Activated CD4-positive, alpha-beta T cell treated with anti-CD3 and anti-CD28 coated beads, Interleukin-2, amount 50 U/mL, for 1 hour (primary cell): ENCODE measurements around the gene KL.

ENCODE experiments used
- DNase-seq: peaks from one replicate; pipeline ENCODE4 v3.0.0-alpha.2; 2020

KL gene

DNA sequence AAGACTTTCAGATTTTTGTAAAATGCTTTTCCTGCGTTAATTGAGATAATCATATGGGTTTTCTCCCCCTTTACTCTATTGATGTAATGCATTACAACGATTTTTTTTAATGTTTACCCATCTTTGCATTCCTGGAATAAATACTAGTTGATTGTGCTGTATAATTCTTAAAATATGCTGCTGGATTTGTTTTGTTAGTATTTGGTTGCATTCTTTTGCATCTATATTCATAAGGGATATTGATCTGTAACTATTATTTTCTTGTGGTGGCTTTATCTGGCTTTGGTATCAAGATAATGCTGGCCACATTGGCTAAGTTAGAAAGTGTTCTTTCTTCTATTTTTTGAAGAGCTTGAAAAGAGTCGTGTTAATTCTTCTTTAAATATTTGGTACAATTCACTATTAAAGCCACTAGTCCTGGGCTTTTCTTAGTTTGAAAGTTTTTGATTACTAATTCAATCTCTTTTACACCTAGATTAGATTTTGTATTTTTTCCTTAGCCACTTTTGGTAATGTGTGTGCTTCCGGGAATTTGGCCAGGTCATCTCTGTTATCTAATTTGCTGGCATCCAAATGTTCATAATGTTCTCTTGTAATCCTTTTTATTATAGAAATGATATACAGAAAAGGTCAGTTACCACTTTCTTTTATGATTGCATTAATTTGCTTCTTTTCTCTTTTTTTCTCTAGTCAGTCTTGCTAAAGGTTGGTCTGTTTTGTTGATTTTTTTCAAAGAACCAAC lies 29.8 kb downstream of the KL start:
- no peak for DNase-seq

DNA sequence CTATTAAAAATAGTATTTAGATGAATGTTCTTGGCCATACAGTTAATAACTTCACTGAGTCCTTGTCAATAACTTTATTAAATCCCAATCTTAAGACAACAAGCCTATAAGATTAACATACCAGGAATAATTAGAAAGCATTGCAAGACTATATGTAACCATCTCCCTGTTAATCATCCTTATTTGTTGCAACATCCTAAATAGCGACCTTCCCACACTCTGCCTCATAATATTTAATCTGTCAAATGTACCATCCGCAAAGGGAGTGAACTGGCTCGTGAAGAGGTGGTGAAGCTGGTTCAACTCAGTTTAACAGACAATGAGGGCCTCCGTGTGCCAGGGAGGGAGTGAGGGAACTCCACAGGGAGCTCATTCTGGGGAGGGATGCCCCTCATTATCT lies 33.9 kb downstream of the KL start:
- DNase-seq, result no peak

DNA sequence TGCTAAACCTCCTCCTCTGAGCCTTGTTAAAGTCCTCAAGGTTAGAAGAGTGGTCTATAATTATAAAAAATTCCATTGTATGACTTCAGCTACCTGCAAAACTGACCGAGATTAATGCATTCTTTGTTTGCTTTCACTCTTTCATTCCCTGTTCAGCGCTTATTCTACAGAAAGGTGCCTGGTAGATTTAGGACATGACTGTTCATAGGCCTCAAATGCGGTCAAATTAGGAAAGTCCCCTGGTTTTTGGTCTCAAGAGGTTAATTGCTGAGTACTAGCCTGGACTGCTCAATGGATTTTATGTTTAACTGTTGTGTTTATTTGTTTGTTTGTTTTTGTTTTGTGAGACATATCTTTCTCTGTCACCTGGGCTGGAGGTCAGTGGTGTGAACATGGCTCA lies 35.4 kb downstream of the KL start:
- no peak for DNase-seq

DNA sequence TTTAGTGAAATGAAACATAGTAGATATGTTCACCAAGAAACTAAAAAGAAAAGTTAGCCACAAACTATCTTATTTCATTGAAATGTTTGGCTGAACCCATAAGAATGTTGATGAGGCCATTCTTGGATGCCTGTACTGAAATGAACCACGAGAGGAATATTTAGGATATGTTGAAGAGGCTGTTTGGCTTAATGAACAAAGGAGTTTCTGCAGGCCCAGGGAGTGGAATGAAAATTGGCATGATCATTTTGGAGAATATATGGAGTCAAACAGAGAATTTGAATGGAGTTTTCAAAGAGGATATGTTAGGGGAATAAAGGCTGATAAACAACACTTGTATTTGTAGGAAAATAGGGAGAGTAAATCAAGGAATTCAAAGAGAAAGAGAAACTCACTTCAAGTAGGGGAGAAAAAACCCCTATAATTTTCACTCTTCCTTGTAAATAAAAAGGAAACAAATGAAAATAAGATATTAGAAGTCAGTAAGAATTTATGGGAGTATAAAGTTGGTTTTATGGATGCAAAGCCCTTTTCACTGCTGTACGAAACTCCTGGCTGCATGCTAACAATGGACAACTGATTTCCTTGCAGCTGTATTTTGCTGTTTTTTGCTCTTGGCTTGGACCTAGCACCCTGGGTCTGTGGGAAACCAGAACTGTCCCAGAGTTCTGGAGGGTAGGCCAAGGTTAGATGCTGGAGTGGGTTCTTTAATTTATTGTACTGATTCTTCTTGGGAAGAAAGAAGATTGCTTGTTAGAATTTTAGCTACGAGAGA lies 36.5 kb downstream of the KL start:
- DNase-seq, result no peak

DNA sequence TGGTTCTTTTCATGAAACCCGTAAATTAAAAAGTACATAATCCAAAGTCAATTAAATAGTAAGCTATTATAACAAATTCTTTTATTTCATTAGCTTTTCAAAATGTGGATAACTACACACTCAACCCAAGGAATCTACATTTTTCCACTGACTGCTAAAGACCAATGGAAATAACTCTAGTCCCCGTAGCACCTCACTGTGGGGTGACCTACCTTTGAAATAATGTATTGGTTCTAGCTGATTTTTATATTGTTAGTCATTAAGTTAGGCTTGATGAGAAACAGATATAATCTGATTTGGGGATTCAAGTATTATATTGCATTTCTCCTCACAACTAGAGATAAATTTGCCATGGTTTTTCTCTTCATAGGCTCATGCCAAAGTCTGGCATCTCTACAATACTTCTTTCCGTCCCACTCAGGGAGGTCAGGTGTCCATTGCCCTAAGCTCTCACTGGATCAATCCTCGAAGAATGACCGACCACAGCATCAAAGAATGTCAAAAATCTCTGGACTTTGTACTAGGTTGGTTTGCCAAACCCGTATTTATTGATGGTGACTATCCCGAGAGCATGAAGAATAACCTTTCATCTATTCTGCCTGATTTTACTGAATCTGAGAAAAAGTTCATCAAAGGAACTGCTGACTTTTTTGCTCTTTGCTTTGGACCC lies 37.3 kb downstream of the KL start:
- no peak for DNase-seq

DNA sequence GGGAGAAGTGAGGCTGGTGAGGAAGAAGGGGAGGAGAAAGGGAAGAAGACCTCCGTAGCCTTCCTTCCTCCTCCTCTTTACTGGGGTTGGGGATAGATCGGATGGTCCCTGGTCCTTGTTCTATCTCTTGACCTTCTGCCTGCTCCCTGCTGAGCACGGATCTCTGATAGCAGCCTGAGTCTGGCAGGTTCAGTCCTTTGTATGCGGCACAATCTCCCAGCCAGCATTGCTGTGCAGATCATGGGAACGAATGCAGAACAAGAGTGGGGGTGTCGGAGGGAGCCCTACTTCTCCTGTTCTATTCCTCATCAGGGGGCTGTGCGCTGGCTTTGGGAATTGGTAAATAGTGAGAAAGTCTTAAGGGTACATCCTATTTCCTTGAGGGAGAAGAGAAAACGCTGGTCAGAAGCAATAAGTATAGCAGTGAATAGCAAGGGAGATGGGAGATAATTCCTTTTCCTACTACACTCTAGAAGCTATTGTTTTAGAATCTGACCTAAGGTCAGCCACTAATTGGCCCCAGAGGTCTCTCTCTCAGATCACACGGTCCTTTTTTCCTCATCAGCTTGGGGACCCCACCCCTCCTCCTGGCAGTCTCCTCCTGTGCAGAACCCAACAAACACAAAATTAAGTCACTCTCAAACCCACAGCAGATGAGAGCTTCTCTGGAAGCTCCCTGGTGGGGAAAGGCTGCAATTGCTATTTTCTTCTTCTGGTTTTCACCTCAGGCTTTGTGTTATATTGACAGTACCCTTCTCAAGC lies 41.0 kb downstream of the KL start:
- DNase-seq, result no peak

DNA sequence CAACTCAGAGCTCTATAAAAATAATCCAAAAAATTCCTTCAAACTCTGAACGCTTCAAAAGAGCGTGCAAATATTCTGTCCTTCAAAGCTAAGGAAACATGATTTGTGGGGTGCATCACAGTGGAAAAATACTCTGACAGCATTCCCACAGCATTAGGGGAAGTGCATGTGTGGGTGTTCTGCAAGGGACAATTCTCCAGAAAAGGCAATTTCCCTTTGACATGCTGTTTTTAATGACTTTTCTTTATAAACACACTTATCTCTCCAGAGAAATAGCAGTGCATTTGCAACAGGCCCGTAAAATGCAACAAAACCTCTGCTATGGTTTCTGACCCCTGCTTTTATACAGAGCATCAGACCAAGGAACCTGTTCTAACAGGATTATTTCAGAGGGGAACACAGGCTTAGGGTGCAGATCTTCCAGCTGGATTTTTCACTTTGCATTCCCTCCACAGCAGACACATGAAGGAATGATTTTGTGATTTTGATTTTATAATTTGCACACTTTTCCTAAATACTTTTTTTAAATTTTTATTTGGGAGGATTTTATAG lies 42.6 kb downstream of the KL start:
- DNase-seq, result no peak

DNA sequence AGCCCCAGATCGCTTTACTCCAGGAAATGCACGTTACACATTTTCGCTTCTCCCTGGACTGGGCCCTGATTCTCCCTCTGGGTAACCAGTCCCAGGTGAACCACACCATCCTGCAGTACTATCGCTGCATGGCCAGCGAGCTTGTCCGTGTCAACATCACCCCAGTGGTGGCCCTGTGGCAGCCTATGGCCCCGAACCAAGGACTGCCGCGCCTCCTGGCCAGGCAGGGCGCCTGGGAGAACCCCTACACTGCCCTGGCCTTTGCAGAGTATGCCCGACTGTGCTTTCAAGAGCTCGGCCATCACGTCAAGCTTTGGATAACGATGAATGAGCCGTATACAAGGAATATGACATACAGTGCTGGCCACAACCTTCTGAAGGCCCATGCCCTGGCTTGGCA lies 44.6 kb downstream of the KL start:
- DNase-seq, result no peak

DNA sequence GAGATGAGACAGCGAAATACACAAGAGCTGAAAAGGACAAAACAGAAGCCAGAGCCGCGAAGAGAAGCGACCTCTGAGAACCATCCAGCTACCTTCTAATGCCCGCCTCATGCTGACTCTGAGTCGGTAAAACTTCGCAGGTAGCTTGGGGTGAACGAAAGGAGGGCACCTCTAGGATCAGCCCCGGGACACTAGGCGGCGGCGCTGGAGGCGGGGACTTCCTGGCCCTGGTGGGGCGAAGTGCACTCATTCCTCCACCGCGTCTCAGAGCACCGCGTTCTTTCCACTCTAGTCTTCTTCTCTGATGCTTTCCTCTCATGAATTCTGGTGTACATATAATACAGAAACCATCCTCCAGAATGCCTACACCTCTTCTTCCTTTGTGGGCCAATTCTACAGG lies 50.1 kb downstream of the KL start:
- no peak for DNase-seq

DNA sequence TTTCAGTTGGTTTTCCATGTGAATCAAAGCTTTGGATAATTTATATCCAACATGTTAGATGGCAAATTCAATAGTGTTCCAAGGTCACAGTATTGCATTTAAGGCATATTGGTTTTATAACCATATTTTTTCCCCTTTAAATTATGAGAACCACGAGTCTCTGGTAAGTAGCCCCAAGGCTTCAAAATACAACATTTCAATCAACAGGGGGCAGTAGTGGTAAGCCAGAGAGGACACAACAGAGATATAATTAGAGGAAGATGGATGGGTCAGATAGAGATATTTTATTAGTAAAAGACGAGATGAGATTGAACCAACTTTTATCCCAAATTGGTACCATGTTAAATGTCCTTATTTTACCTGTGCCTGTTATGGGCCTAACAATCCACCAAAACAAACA lies 53.1 kb downstream of the KL start:
- DNase-seq, result no peak

DNA sequence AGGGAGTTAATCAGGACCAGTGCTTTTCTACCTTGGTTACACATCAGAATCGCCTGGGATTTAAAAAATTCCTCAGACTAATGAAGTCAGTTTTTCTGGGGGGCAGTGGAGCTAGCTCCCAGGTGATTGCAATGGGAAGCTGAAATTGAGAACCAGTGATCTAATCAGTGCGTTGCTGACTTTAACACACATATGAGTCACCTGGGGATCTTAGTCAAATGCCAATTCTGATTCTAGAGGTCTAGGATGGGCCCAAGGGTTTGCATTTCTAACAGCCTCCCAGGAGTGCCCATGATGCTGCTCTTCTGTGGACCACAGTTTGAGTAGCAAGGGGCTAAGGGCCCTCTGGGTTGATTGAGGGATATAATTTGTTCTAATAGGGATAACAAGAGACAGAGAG lies 54.5 kb downstream of the KL start:
- no peak for DNase-seq

DNA sequence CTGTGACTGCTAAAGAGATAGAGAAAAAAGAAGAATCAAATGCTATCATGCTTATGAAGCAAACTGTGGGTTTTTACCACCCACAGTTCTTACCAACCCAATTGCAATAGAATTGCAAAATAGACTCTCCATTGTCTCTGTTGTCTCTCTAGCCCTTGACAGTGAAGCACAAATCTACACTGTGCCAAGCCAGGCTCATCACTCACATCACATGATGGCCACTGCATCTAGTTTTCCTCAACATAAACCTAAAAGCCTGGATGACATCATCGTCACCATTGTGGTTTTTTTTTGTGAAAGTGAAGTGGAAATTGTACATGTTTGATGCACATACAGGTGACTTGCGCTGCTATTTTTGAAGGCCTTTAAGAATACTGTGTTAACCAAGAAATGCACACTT lies 56.1 kb downstream of the KL start:
- DNase-seq, result no peak

DNA sequence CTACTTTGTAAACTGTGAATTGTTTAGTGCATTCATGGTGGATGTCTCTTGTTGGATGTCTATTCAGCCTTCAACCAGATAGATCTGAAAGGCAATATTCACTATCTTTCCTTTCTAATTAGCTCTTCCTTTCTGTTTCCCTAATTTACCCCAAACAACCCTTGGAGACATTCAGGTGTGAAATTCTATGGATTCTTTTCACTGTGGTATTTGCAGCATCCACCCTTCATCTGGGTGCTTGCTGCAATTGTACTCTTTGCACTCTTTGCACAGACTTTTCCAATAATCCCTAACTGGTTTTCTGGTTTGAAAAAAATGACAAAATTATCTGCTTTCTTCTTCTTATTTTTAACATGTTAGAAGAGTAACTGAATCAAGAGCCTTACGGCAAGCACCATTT lies 56.5 kb downstream of the KL start:
- DNase-seq, result no peak

DNA sequence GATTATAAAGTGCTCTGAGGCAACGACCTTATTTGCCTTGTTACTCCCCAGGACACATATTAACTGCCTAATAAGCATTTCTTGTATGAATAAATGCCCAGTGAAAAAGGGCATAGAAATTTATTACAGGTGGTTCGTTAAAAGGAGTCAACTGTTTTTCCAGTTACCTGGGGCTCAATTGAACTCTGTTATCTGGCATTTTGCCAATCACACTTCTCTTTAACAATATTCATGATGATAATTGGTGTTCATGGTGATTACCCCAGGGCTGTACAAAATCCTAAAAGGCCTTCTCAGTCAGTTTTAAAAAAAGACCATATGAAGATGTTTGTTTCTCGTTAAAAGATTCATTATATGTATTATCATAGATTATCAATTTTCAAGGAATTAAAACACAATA lies 57.1 kb downstream of the KL start:
- DNase-seq, result no peak

DNA sequence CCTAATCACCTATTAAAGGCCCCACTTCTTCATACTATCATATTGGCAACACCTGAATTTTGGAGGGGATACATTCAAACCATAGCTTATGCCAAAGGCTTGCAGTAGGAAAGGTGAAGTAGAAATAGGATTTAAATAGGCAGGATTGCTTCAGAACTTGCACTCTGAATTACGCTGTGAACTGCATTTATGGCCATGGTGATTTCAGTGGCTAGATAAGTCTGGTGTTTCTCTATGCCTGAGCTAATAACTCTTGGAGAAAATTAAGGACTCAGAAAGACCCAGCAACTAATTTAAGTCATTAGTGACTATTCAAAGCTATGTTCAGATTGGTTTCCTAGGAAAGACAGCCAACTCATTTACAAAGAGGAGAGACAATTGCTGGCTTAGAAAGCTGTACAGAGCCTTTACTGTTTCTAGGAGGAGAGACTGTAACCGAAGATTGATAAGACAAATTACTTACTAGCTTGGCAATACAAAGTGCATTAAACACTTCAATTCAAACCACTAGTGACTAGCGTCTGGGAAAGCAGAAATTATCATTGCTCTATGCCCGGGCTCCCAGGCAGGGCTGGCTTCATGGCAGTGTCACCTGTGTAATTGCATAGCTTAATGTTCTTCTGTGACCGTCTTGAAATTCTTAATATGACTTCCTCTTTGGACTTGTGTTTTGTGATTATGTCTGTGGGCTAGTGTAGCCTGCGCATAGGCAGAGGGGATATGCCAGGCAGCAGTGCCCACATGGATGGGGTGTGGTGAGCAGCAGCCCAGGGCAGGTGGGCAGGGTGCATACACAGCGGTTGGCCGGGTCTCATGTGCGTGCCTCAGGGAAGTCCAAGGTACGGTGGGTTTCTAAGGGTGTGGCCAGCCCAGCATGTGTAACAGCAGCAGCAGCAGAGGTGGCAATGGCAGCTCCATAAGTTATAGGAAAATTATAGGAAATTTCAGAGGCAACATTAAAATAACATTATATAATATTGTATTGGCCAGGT lies 60.1 kb downstream of the KL start:
- no peak for DNase-seq

DNA sequence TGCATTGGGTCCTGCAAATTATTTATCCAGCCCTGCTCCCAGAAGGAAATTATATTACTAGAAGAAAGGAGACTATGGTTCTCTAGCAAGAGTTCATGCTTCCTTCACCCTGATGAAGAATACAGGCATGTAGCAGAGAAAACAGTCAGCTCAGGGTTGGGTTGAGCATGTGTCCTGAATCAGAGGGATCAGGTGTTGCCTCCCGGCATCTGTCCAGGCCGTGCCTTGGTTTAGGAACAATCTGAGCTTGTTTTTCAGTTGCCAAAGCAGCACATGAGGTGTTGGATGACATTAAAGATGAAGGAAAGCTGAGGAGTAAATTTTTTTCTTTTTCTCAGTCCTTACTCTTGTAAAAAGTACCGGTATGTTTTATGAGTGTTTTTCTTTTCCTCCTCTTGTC lies 62.0 kb downstream of the KL start:
- DNase-seq, result no peak

DNA sequence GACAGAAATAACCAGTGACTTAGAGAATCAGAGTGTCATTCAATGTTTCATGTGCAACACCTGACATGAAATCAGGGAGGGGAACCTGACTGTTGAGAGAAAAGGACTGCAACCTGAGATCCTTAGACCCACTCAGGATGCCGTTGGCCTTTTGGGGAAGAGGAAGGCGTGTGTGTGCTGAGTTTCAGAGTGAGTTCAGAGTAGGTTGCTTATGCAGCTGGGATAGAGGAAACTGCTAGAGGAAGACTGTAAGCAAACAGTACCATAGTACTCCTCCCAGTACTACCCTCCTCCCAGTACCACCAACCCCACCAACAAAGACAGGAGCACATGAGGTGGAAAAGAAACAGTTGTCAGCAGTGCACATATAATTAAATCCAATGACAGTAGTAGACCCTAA lies 63.7 kb downstream of the KL start:
- DNase-seq, result no peak

DNA sequence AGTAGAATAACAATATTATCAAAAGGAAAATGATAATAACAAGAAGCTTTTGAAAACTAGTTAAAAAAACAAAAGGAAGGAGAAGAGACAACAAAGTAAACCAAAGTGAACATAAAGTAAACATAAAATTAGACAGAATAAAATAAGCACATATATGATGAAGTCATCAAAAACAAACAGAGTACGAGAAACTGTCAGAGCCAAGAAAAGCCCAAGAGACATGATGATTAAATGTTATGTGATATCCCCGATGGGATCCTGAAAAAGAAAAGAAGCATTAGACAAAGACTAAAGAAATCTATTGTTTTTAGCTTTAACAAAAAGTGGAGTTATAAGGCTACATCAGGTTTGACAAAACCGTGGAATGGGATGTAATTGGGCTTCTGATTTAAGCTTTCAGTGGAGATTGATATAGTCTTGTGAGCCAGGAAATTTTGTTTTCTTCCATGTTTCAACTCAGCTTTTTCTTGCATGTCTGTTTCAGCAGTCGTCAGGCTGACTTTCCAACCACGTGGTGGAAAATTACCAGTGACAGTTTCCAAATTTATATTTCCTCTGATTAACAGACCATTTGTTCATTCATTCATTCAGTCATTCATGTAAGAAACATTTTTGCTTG lies 64.9 kb downstream of the KL start:
- no peak for DNase-seq

DNA sequence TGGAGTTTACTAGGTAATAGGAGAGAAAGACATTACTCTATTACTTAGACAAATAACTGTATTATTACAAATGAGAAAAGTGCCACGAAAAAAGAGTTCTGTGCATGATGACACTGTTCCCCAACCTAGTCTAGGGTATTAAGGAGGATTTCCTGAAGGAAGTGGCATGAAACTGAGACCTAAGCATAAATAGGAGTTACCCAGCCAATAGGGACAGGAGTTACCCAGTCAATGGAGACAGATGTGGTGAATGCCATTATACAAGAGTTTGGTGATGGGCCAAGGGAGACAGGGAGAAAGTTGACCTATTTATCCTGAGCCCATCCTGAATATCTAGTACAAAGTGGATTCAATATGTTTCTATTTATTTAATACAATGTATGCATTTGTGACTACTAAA lies 65.4 kb downstream of the KL start:
- no peak for DNase-seq

DNA sequence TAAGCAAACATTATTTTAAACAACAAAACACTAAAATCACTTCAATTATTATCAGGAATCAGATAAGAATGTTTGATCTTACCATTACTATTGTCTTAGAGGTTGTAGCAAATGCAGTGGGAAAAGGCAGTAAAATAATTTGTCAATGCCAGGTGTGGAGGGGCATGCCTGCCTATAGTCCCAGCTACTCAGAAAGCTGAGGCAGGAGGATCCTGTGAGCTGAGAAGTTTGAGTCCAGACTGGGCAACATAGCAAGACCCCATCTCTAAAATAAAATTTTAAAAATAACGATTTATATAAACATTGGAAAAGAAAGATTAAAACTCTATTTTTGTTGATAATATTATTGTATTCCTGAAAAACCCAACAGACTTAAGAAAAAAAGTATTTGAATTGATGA lies 66.8 kb downstream of the KL start:
- DNase-seq, result no peak

DNA sequence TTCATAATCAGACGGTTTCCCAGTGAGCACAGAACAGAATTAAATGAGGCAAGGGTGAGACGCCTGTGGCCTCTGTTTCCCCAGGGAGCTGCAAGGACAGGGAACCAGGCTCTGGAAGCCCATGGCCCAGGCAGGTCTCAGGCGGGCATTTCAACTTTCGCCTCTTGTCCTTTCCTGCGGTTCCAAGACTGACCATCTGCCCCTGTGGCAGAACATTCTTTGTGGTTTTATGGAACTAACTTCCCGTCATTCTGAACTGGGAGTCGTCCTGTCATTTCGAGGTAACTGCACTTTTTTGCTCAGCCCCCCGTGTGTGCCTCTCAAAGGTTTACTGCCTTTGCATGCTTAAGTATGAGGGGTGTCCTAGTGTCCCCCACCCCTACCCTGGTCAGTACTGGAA lies 70.9 kb downstream of the KL start:
- DNase-seq, result no peak
